HG03520 (cell line): Measurements from ENCODE around the gene CD79B.
"Not testable (repeated sequence)": the region's sequence is repeated elsewhere in the genome, so short reads cannot be mapped to it uniquely, and the experiment has no call there.

Experiments used
- ATAC-seq: cut with Tn5 transposase; IDR thresholded peaks from one replicate; pipeline ENCODE4 v1.9.1; 2021; ENCODE audit warnings: mild to moderate bottlenecking, moderate library complexity; ENCODE audit not compliant: unreplicated experiment

Gene CD79B

DNA sequence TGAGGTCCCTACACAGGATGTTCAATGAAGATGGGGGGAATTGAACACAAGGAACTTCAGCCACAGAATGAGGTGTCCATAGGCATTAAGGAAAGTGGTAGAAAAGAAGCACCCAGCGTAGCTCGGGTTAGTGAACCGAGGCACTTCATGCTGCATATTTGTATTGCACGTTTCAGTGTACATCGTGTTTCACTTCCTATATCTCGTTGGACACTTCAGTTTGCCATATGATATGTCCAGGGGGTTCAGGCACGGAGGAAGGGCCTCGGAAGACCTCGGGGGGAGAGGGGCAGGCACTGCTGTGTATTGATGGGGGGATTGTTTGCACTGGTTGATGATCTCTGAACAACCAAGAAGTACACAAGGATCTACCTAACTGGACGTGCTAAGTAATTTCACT is 16.4 kb downstream of the CD79B start:
- ATAC-seq = not testable (repeated sequence)

- ATAC-seq = no peak
Observed at GRCh38 chr17:63914471-63914870, 17.7 kb downstream of the CD79B start.

GRCh38 chr17:63911657-63912100 is 20.5 kb downstream of the CD79B start:
- ATAC-seq = no peak

DNA sequence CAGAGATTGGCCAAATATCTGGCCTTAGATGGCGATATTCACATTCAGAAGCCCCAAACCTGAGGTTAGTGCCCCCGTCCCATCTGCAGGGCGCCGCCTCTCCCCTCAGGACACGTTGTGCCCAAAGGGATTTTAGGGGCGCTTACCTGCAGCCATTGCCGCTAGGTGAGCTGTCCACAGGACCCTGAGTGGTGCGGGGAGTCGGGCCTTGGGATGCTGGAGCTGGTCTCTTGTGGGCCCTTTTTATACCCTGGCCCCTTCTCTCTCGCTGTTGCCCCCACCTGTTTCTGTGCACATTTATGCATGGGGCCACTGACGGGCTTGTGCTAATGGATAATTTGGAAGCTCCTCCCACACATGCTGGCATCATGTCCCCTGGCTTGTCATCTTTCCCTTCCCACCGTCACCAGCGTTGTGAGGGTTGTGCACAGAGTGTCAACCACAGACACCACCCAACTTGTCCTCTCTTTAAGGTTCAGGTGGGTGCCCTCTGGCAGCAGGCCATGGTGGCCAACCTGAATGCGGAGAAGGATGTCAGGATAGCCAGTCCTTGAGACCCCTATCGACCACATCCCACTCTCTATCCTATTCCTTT is 21.0 kb downstream of the CD79B start, which contains the start of gene CSHL1:
Gene CSHL1, minus strand, starts transcription at position 218 of the 595 bp plus-strand sequence. Its CDS starts 62 bp downstream, at position 156.
- ATAC-seq = no peak

DNA sequence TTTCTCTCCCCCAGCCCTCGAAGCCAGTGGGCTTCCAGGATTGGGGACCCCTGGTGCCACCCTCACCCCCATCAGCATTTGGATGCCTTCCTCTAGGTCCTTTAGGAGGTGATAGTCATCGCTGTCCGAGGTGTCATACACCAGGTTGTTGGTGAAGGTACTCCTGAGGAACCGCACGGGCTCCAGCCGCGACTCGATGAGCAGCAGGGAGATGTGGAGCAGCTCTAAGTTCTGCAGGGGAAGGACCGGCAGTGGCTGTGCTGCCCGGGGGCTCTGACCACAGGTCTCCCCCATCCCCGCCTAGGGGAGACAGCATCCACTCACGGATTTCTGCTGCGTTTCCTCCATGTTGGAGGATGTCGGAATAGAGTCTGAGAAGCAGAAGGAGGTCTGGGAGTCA is 22.0 kb downstream of the CD79B start:
- ATAC-seq = no peak

GRCh38 chr17:63909586-63909985 is 22.5 kb downstream of the CD79B start:
- ATAC-seq = not testable (repeated sequence)

DNA sequence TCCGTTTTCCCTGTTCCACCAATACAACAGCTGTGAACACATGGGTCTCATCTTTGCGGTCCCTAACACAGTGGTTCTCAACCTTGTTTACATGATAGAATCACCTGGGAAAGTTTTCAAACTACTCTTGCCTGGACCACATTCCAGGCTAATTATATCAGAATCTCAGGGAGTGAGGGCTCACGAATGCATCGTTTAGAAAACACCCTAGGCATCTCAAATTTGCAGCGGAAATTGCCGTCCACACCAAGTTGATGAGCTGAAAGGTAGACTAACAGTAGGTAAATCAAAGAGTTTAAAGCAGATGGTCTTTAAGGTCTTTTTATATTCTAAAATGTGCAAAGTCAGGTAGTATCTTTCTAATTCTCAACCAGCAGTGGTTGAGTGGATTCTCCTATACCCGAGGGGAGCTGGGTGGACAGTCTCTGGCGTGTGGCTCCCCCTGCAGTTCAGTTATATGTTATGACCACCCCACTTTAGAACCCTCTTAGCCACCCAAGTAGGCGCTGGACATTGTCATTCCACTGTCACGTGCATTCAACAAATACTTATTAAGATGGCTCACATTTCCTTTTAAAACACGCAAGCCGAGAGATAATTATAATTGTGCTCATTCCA is 24.9 kb downstream of the CD79B start:
- ATAC-seq = not testable (repeated sequence)

DNA sequence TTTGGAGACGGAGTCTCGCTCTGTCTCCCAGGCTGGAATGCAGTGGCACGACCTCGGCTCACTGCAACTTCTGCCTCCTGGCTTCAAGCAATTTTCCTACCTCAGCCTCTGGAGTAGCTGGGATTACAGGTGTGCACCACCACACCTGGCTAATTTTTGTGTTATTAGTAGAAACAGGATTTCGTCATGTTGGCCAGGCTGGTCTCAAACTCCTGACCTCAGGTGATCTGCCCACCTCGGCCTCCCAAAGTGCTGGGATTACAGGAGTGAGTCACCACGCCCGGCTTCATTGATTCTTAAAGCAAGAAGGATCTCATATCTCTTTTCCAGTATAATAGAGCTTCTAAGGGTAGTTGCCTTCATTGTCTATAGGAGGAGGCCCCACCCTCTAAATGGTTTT is 27.3 kb downstream of the CD79B start:
- not testable (repeated sequence) for ATAC-seq

- ATAC-seq = not testable (repeated sequence)
Observed at GRCh38 chr17:63903787-63904201, 28.3 kb downstream of the CD79B start.

DNA sequence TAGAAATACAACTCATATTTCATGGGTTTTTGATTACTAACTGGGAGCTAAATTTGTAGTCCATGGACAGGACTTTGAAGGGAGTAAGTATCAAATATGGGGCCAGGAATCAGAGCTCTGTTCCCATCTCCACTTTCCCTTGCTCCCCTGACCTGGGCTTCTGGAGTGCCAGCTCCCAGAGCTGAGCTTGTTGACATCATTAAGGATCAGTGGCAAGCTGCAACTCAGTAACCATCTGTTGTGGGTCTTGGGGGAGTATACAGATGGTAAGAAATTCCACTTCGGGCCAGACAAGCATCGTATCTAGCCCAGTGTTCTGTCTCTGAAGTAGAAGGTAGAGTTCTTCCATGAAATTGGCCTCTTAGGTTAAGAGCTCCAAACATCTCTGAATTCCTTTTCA is 30.2 kb downstream of the CD79B start:
- ATAC-seq = not testable (repeated sequence)

DNA sequence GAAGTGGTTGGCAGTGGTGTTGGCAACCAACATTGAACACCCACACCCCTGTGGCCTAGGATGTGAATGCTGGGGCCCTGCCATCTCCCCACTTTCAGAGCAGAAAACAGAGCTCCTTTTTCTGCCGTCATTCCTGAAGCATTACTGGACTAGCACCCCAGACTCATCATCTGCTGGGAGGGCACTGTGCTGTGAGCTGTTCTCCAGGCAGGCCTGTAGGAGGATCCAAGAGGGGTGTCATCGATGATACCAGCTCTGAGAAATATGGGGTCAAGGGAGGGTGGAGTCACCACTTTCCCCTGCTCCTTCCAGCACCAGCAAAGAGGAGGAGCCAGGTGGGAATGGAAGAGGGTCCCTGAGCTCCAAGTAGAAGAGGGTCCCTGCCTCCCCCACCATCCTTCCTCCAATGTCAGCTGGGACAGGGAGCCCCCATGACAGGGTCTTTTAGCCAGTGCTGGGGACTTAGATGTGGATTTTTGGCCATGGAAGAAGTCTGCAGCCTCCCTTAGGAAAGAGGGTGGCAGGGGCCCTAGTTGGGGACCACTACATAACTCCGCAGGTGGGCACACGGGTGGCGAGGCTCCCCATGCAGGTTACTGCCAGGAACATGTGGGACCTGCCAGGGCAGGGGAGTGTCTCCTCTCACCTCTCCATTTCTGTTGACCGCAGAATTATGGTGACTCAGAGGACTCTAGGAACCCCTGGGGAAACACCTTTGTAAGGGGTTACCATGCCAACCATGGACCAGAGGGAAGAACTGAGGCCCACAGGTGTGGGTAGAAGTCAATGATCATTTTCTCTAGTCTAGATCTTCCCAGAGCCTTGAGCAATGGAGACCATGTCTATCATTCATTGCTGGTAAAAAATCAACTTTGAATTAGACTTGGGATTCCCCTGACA is 33.0 kb downstream of the CD79B start:
- not testable (repeated sequence) for ATAC-seq

- not testable (repeated sequence) for ATAC-seq
Observed at GRCh38 chr17:63896524-63897354, 35.4 kb downstream of the CD79B start, which contains the start of gene CSH1. CSH1 (minus strand) TSS chr17:63896574; CDS start chr17:63896511, 63 bp downstream.

- not testable (repeated sequence) for ATAC-seq
Observed at GRCh38 chr17:63894821-63895220, 37.3 kb downstream of the CD79B start.

DNA sequence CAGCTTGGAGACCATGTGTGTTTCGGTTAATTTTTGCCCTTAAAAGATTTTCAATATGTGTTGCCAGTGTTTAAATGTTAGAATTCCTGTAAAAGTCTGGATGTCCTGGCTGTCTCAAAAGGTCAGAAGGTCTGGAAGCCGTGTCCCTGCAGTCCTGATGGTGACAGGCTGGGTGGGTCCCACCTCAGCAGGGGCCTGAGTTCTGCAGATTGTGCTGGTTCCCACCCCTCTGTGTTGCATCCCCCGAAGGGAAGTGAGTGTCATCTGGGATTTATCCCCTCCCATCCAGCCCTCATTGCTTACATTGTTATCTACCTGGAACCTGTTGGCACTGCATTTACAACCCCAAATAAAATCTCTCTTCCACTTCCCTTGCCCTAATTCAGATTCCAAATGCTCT is 38.1 kb downstream of the CD79B start:
- ATAC-seq = not testable (repeated sequence)

GRCh38 chr17:63892316-63893037 is 39.7 kb downstream of the CD79B start:
- not testable (repeated sequence) for ATAC-seq

GRCh38 chr17:63889026-63889848 is 42.9 kb downstream of the CD79B start:
- not testable (repeated sequence) for ATAC-seq

DNA sequence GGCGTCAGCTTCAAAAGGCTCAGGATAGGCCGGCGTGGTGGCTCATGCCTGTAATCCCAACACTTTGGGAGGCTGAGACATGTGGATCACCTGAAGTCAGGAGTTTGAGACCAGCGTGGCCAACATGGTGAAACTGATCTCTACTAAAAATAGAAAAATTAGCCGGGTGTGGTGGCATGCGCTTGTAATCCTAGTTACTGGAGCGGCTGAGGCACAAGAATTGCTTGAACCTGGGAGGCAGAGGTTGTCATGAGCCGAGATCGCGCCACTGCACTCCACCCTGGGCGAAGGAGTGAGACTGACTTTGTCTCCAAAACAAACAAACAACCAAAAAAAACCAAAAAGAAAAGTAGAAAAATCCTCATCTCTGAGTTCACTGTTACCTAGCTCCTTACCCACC is 47.0 kb downstream of the CD79B start:
- not testable (repeated sequence) for ATAC-seq

GRCh38 chr17:63882626-63883126 is 49.5 kb downstream of the CD79B start:
- ATAC-seq = not testable (repeated sequence)
